Measurements from ENCODE around the gene FFAR4. TPM values are rescaled to one million over a fixed set of nuclear protein-coding genes. Genes with fewer than 3 reads are reported as not detected.

Gene FFAR4
- total and polyA plus RNA-seq, 2 experiments from 2014 or later, result 0.06 TPM; not detected in 1

DNA sequence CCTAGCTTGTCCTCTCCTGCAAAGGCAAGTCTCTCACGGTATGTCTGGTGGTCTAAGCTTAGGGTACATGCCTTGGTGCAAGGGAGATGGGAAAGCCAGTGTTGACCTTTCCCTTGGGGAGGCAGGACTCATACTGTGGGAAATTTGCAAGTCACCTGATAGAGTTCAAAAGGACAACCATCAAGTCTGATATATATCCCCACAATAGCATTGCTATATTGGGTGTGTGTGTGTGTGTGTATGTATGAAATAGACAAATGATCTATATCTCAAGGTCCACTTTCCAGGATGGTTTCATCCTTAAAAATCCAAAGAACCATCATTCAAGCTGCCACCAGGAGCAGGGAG, 12.2 kb upstream of the FFAR4 start:
- peaks cover 6% of the 10 kb centered on the region for H3K27me3 Mint-ChIP-seq (ENCODE audit: insufficient read depth, low read depth, poor library complexity)
- no peak for DNase-seq (ENCODE audit: low spot score)
- peaks cover 9% of the 10 kb centered on the region for H3K4me1 Mint-ChIP-seq
- Histone ChIP-seq H3K4me3 (no peak overlapping the region), H3K79me2 (replicated peaks; ENCODE audit: insufficient read depth) (no peaks in the 10 kb centered on the region), H3K27me3 (ENCODE audit: insufficient read depth) (no peaks in the 10 kb centered on the region), H3K4me1 (ENCODE audit: insufficient read depth) (peaks cover 8% of the 10 kb centered on the region; the same call in 1 of the 2 replicates), H2AFZ (no peak overlapping the region), H3K36me3 (ENCODE audit: insufficient read depth) (no peaks in the 10 kb centered on the region), H4K20me1 (replicated peaks; ENCODE audit: insufficient read depth) (no peaks in the 10 kb centered on the region), H3K27ac (ENCODE audit: low read depth) (no peak overlapping the region), H3K9me2 (ENCODE audit: insufficient read depth) (no peaks in the 10 kb centered on the region), H3K4me2 (no peak overlapping the region), H3F3A (replicated peaks; ENCODE audit: low read depth) (no peaks in the 10 kb centered on the region)
- no peak overlapping the region for H3K27ac Mint-ChIP-seq
- TF ChIP-seq ZNF331 (CRISPR knock-in tag; IDR thresholded peaks at IDR 0.05; ENCODE audit: low read depth) (no peak), EZH2phosphoT487 (IDR thresholded peaks at IDR 0.05; ENCODE audit: unreplicated experiment) (no peak), EZH2 (IDR thresholded peaks at IDR 0.05; ENCODE audit: low read depth, unreplicated experiment) (no peak), NANOG (IDR thresholded peaks at IDR 0.05; ENCODE audit: borderline replicate concordance) (no peak), STAT1 (IDR thresholded peaks at IDR 0.05; ENCODE audit: unreplicated experiment) (no peak), CREB1 (CRISPR knock-in tag; IDR thresholded peaks at IDR 0.05; ENCODE audit: low read depth) (no peak)
- TF ChIP-seq, protein P1, sequence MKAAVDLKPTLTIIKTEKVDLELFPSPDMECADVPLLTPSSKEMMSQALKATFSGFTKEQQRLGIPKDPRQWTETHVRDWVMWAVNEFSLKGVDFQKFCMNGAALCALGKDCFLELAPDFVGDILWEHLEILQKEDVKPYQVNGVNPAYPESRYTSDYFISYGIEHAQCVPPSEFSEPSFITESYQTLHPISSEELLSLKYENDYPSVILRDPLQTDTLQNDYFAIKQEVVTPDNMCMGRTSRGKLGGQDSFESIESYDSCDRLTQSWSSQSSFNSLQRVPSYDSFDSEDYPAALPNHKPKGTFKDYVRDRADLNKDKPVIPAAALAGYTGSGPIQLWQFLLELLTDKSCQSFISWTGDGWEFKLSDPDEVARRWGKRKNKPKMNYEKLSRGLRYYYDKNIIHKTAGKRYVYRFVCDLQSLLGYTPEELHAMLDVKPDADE (IDR thresholded peaks at IDR 0.05), result no peak
- TF ChIP-seq, protein P2, sequence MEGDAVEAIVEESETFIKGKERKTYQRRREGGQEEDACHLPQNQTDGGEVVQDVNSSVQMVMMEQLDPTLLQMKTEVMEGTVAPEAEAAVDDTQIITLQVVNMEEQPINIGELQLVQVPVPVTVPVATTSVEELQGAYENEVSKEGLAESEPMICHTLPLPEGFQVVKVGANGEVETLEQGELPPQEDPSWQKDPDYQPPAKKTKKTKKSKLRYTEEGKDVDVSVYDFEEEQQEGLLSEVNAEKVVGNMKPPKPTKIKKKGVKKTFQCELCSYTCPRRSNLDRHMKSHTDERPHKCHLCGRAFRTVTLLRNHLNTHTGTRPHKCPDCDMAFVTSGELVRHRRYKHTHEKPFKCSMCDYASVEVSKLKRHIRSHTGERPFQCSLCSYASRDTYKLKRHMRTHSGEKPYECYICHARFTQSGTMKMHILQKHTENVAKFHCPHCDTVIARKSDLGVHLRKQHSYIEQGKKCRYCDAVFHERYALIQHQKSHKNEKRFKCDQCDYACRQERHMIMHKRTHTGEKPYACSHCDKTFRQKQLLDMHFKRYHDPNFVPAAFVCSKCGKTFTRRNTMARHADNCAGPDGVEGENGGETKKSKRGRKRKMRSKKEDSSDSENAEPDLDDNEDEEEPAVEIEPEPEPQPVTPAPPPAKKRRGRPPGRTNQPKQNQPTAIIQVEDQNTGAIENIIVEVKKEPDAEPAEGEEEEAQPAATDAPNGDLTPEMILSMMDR (conservative IDR thresholded peaks at IDR 0.05; ENCODE audit: low read depth in 2 of 2), result no peak
- TF ChIP-seq, protein P3, sequence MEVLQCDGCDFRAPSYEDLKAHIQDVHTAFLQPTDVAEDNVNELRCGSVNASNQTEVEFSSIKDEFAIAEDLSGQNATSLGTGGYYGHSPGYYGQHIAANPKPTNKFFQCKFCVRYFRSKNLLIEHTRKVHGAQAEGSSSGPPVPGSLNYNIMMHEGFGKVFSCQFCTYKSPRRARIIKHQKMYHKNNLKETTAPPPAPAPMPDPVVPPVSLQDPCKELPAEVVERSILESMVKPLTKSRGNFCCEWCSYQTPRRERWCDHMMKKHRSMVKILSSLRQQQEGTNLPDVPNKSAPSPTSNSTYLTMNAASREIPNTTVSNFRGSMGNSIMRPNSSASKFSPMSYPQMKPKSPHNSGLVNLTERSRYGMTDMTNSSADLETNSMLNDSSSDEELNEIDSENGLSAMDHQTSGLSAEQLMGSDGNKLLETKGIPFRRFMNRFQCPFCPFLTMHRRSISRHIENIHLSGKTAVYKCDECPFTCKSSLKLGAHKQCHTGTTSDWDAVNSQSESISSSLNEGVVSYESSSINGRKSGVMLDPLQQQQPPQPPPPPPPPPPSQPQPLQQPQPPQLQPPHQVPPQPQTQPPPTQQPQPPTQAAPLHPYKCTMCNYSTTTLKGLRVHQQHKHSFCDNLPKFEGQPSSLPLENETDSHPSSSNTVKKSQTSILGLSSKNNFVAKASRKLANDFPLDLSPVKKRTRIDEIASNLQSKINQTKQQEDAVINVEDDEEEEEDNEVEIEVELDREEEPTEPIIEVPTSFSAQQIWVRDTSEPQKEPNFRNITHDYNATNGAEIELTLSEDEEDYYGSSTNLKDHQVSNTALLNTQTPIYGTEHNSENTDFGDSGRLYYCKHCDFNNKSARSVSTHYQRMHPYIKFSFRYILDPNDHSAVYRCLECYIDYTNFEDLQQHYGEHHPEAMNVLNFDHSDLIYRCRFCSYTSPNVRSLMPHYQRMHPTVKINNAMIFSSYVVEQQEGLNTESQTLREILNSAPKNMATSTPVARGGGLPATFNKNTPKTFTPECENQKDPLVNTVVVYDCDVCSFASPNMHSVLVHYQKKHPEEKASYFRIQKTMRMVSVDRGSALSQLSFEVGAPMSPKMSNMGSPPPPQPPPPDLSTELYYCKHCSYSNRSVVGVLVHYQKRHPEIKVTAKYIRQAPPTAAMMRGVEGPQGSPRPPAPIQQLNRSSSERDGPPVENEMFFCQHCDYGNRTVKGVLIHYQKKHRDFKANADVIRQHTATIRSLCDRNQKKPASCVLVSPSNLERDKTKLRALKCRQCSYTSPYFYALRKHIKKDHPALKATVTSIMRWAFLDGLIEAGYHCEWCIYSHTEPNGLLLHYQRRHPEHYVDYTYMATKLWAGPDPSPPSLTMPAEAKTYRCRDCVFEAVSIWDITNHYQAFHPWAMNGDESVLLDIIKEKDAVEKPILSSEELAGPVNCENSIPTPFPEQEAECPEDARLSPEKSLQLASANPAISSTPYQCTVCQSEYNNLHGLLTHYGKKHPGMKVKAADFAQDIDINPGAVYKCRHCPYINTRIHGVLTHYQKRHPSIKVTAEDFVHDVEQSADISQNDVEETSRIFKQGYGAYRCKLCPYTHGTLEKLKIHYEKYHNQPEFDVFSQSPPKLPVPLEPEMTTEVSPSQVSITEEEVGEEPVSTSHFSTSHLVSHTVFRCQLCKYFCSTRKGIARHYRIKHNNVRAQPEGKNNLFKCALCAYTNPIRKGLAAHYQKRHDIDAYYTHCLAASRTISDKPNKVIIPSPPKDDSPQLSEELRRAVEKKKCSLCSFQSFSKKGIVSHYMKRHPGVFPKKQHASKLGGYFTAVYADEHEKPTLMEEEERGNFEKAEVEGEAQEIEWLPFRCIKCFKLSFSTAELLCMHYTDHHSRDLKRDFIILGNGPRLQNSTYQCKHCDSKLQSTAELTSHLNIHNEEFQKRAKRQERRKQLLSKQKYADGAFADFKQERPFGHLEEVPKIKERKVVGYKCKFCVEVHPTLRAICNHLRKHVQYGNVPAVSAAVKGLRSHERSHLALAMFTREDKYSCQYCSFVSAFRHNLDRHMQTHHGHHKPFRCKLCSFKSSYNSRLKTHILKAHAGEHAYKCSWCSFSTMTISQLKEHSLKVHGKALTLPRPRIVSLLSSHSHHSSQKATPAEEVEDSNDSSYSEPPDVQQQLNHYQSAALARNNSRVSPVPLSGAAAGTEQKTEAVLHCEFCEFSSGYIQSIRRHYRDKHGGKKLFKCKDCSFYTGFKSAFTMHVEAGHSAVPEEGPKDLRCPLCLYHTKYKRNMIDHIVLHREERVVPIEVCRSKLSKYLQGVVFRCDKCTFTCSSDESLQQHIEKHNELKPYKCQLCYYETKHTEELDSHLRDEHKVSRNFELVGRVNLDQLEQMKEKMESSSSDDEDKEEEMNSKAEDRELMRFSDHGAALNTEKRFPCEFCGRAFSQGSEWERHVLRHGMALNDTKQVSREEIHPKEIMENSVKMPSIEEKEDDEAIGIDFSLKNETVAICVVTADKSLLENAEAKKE (CRISPR knock-in tag; IDR thresholded peaks at IDR 0.05), result no peak
- ATAC-seq, result no peak
- no peaks in the 10 kb centered on the region for H3K36me3 Mint-ChIP-seq (ENCODE audit: low read depth)
- H3K9me3 Mint-ChIP-seq, result peaks cover 1% of the 10 kb centered on the region; the same call in 1 of the 3 replicates
- H3K4me3 Mint-ChIP-seq, result no peak overlapping the region
